Psoas muscle (tissue), 8 donors: Measurements from ENCODE around the gene PHGDH. TPM values are rescaled to one million over a fixed set of nuclear protein-coding genes. Genes with fewer than 3 reads are reported as not detected.

Experiments used
- ATAC-seq, 4 donors: fragments of 200-7000 bp; cut with Tn5 transposase; one replicate each; pipeline ENCODE4 v1.9.1; 2020; ENCODE audit warnings: moderate library complexity in 3 of 4, mild to moderate bottlenecking in 2 of 4
- DNase-seq, 2 donors: peaks; one replicate each; pipeline ENCODE4 v3.0.0-alpha.2; 2020
- H3K27ac ChIP-seq: fragments of 200-600 bp; one replicate; pipeline ENCODE4 v1.8.0; 2022
- H3K27me3 ChIP-seq, 3 donors: fragments of 200-600 bp in 1 of 3; one replicate each; pipeline versions ENCODE4 v1.6.1 to v1.8.0; 2013 to 2022; ENCODE audit warnings: low read length in 2 of 3, mild to moderate bottlenecking in 2 of 3, moderate library complexity in 1 of 3; ENCODE audit not compliant: insufficient read depth in 3 of 3
- H3K36me3 ChIP-seq, 2 donors: fragments of 200-600 bp in 1 of 2; one replicate each; pipeline versions ENCODE4 v1.6.1 to v1.8.0; 2013 to 2022; ENCODE audit warnings: low read depth in 1 of 2, mild to moderate bottlenecking in 1 of 2, moderate library complexity in 1 of 2; ENCODE audit not compliant: insufficient read depth in 1 of 2
- H3K4me1 ChIP-seq: fragments of 200-600 bp; one replicate; pipeline ENCODE4 v1.8.0; 2022
- H3K4me3 ChIP-seq: fragments of 200-600 bp; one replicate; pipeline ENCODE4 v1.8.0; 2022; ENCODE audit warnings: mild to moderate bottlenecking
- H3K9me3 ChIP-seq: fragments of 200-600 bp; one replicate; pipeline ENCODE4 v1.8.0; 2022
- WGBS, 3 donors: extraction: QIAGEN DNeasy Blood & Tissue Kit; methylation state at CpG; one replicate each; pipeline versions ENCODE4 v1.1.6 to v1.1.7; 2013; 5-methylcytosine and 5-hydroxymethylcytosine counted together
- intact Hi-C, 2 donors: fragments of 100-400 bp; cut with DNase I; formaldehyde crosslinking; loops; one replicate each; pipeline versions ENCODE4 v1.11.0 to v1.14.2; 2022
- polyA plus RNA-seq, 3 donors: library from polyadenylated mRNA; stranded (reverse); fragments of 200-250 nt; gene quantifications; one replicate each; pipeline ENCODE4 v1.2.3, GENCODE V29; 2013
- total RNA-seq, 4 donors: library from RNA; stranded (reverse); fragmentation: NEBNext Ultra II Directional in 2 of 4; extraction: Animal tissue kit (Norgen Biotek cat#: 25700) in 2 of 4; gene quantifications; one replicate each; pipeline versions ENCODE4 v1.2.1 to v1.2.4, GENCODE V29; 2021 to 2023
- TF ChIP-seq, protein P1 (sequence below): fragments of 200-600 bp; IDR thresholded peaks from one replicate; pipeline ENCODE4 v1.8.0; 2022; ENCODE audit warnings: antibody characterized with exemption
- donor health status: healthy with polysubstance abuse.
- donor health status: DM: no; HTN: no; CAD: no; lungs with moderate emphysema.
- donor health status: Bipolar disorder and iron deficiency.
- donor health status: healthy.
- donor health status: DM: yes; HTN: yes; CAD: no.
- donor health status: DM: no; HTN: no; CAD: no.
- donor health status: DM: no; HTN: no; CAD: no.
- donor health status: DM: yes; HTN: yes; CAD: no.

The PHGDH gene
- total and polyA plus RNA-seq, 7 donors = 1.3 to 5.1 (median 2.7) TPM

- Histone ChIP-seq H3K36me3 (no peaks in the 10 kb centered on the region), H3K27ac (no peak overlapping the region), H3K27me3 (no peaks in the 10 kb centered on the region), H3K4me3 (no peak overlapping the region), H3K9me3 (no peaks in the 10 kb centered on the region), H3K4me1 (peaks cover 5% of the 10 kb centered on the region)
- intact Hi-C loops = no loop called here
- ATAC-seq (peak; percentile 78 to 91 (median 82)), DNase-seq (peak; percentile 62 to 67)
- WGBS, 3 donors = 16 to 24% (median 20%) methylated on average over 17 of the region's 17 CpGs
- TF ChIP-seq, protein P1, sequence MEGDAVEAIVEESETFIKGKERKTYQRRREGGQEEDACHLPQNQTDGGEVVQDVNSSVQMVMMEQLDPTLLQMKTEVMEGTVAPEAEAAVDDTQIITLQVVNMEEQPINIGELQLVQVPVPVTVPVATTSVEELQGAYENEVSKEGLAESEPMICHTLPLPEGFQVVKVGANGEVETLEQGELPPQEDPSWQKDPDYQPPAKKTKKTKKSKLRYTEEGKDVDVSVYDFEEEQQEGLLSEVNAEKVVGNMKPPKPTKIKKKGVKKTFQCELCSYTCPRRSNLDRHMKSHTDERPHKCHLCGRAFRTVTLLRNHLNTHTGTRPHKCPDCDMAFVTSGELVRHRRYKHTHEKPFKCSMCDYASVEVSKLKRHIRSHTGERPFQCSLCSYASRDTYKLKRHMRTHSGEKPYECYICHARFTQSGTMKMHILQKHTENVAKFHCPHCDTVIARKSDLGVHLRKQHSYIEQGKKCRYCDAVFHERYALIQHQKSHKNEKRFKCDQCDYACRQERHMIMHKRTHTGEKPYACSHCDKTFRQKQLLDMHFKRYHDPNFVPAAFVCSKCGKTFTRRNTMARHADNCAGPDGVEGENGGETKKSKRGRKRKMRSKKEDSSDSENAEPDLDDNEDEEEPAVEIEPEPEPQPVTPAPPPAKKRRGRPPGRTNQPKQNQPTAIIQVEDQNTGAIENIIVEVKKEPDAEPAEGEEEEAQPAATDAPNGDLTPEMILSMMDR = peak; percentile 80
Observed at GRCh38 chr1:119743776-119744597, 32.3 kb downstream of the PHGDH start.

DNA sequence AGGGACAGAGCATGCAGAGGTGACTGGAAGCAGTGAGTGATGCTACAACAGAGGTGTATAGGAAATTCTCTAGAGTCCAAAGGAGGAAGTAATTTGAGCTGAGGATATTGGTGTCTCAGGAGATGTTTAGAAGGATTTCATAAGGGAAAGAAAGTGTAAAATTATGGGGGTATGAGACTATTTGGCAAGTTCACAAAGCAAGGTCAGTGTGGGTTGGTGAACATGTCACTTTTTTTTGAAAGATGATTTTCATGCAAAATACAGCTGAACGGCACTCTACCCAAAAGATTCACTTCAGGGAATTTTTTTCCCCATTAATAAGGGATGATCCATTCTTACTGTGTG is 32.8 kb downstream of the PHGDH start:
- H3K36me3 ChIP-seq = no peaks in the 10 kb centered on the region
- H3K27ac ChIP-seq = no peak overlapping the region
- no peak for DNase-seq
- H3K4me1 ChIP-seq = peaks cover 5% of the 10 kb centered on the region
- no peaks in the 10 kb centered on the region for H3K9me3 ChIP-seq
- TF ChIP-seq, protein P1 = no peak
- WGBS, 3 donors = 32 to 63% (median 48%) methylated on average over 1 of the region's 1 CpG
- no peak for ATAC-seq
- no peaks in the 10 kb centered on the region for H3K27me3 ChIP-seq
- intact Hi-C loops = no loop called here
- no peak overlapping the region for H3K4me3 ChIP-seq

DNA sequence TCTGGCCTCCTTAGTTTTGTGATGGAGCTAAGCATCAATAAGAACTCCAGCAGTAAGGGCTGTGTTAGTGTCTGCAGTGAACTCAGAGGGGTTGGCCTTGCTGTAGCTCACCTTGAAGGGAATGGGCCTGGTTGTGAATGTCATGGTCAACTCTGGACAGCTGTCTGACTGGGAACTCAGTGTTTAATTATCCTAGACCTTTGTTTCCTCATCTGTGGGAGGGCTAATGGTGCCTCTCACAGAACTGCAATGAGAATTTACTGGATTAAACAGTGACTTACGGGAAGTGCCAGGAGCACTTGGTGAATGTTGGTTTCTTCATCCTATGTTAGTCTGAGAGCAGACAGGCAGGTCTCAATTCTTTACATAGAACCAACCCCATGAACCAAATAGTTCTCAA is 33.3 kb downstream of the PHGDH start:
- Histone ChIP-seq H3K4me1 (peaks cover 5% of the 10 kb centered on the region), H3K9me3 (no peaks in the 10 kb centered on the region), H3K27me3 (no peaks in the 10 kb centered on the region), H3K36me3 (no peaks in the 10 kb centered on the region), H3K4me3 (no peak overlapping the region), H3K27ac (no peak overlapping the region)
- TF ChIP-seq, protein P1 = no peak
- 84 to 94% (median 86%) methylated on average over 1 of the region's 1 CpG for WGBS, 3 donors
- ATAC-seq (no peak), DNase-seq (no peak)
- intact Hi-C loops = no loop called here

- DNase-seq (no peak), ATAC-seq (no peak)
- Histone ChIP-seq H3K4me3 (no peak overlapping the region), H3K4me1 (no peaks in the 10 kb centered on the region), H3K27me3 (no peaks in the 10 kb centered on the region), H3K36me3 (no peaks in the 10 kb centered on the region), H3K9me3 (no peaks in the 10 kb centered on the region), H3K27ac (no peak overlapping the region)
- WGBS, 3 donors = 80 to 85% (median 80%) methylated on average over 3 of the region's 3 CpGs
- intact Hi-C loops = no loop called here
- TF ChIP-seq, protein P1 = no peak
Observed at GRCh38 chr1:119747451-119747850, 35.7 kb downstream of the PHGDH start.

DNA sequence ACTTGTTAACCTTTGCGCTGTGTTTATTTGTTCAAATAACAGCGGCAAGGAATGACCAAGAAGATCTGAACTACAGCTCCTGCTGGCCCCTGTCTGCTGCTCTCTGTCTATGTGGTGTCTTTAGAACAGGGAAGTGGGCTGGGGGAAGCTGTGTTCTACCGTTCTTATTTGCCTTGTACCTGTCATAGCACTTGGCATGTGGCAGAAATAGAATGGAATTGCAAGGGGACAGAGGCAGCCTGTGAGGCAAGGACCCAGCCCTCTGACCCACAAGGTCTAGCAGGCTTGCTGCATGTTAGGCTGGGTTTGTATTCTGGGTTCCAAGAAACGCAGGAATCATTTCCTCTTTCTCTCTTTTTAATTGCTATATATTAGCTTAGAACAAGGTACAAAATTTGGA is 36.3 kb downstream of the PHGDH start:
- H3K4me1 ChIP-seq = no peaks in the 10 kb centered on the region
- no peak overlapping the region for H3K27ac ChIP-seq
- no peak for DNase-seq
- no peaks in the 10 kb centered on the region for H3K36me3 ChIP-seq
- 71 to 77% (median 71%) methylated on average over 4 of the region's 4 CpGs for whole genome bisulfite sequencing, 3 donors
- H3K4me3 ChIP-seq = no peak overlapping the region
- no peak for ATAC-seq
- H3K27me3 ChIP-seq = no peaks in the 10 kb centered on the region
- intact Hi-C loops = no loop called here
- TF ChIP-seq, protein P1 = no peak
- no peaks in the 10 kb centered on the region for H3K9me3 ChIP-seq
